Epidermal melanocyte (primary cell): ENCODE results near the gene AKAP13.
"Not testable (repeated sequence)": the region's sequence is repeated elsewhere in the genome, so short reads cannot be mapped to it uniquely, and the experiment has no call there.

ENCODE experiments used
- DNase-seq: peaks from one replicate; pipeline ENCODE4 v3.0.0; 2011; ENCODE audit warnings: low spot score; ENCODE audit not compliant: insufficient read length

Gene AKAP13, protein sequence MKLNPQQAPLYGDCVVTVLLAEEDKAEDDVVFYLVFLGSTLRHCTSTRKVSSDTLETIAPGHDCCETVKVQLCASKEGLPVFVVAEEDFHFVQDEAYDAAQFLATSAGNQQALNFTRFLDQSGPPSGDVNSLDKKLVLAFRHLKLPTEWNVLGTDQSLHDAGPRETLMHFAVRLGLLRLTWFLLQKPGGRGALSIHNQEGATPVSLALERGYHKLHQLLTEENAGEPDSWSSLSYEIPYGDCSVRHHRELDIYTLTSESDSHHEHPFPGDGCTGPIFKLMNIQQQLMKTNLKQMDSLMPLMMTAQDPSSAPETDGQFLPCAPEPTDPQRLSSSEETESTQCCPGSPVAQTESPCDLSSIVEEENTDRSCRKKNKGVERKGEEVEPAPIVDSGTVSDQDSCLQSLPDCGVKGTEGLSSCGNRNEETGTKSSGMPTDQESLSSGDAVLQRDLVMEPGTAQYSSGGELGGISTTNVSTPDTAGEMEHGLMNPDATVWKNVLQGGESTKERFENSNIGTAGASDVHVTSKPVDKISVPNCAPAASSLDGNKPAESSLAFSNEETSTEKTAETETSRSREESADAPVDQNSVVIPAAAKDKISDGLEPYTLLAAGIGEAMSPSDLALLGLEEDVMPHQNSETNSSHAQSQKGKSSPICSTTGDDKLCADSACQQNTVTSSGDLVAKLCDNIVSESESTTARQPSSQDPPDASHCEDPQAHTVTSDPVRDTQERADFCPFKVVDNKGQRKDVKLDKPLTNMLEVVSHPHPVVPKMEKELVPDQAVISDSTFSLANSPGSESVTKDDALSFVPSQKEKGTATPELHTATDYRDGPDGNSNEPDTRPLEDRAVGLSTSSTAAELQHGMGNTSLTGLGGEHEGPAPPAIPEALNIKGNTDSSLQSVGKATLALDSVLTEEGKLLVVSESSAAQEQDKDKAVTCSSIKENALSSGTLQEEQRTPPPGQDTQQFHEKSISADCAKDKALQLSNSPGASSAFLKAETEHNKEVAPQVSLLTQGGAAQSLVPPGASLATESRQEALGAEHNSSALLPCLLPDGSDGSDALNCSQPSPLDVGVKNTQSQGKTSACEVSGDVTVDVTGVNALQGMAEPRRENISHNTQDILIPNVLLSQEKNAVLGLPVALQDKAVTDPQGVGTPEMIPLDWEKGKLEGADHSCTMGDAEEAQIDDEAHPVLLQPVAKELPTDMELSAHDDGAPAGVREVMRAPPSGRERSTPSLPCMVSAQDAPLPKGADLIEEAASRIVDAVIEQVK (N-terminal part only)

GRCh38 chr15:85380217-85380811 is at the start of gene AKAP13:
Gene AKAP13, plus strand, starts transcription at chr15:85380603. Its CDS starts 105,118 bp downstream, at chr15:85485721.
- DNase-seq: peak; percentile 95

GRCh38 chr15:85330901-85331588 is 49.4 kb upstream of the AKAP13 start:
- peak; percentile 73 for DNase-seq

DNA sequence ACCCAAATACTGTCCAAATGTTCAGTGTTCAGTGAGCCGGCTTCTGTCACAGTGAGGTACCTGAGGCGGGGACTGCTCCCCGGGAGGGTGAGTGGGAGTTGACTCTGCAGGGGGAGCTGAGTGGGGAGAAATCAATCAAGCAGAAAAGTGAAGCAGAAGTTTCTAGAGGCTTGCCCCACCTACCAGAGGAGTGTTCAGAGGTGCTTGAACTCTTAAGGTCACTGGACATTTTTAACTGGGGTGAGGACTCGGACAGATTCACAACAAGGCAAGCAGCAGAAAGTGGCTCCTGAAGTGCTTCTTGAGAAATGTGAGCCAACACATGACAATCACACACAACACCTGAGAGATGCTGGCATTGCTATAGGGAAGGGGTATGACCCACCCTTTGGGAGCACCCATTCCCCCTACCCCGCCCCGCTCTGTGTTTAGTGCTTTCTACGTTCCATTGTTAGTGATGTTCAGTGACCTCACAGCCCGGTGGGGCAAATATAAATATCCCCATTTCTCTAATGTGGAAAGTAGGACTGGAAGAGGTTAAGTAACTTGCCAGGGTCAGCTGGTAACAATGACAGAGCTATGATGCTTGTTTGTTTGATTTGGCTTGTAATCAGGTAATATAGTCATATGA is 48.6 kb upstream of the AKAP13 start:
- DNase-seq: no peak

GRCh38 chr15:85333132-85333831 is 47.1 kb upstream of the AKAP13 start:
- DNase-seq: no peak

DNA sequence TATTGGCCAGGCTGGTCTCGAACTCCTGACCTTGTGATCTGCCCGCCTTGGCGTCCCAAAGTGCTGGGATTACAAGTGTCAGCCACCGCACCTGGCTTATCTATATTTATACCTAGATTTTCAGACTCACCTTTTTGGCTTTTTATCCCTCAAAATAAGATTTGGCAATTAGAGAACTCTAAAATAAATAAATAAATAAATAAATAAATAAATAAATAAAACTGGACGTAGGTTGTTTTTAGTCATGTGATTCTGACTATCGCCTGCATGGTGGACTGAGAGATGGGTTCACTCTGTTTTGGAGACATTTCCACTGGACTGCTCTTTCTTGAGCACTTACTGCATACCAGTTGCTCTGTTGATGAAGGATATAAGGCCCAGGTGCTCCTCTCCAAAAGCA is 46.2 kb upstream of the AKAP13 start:
- DNase-seq: no peak

DNA sequence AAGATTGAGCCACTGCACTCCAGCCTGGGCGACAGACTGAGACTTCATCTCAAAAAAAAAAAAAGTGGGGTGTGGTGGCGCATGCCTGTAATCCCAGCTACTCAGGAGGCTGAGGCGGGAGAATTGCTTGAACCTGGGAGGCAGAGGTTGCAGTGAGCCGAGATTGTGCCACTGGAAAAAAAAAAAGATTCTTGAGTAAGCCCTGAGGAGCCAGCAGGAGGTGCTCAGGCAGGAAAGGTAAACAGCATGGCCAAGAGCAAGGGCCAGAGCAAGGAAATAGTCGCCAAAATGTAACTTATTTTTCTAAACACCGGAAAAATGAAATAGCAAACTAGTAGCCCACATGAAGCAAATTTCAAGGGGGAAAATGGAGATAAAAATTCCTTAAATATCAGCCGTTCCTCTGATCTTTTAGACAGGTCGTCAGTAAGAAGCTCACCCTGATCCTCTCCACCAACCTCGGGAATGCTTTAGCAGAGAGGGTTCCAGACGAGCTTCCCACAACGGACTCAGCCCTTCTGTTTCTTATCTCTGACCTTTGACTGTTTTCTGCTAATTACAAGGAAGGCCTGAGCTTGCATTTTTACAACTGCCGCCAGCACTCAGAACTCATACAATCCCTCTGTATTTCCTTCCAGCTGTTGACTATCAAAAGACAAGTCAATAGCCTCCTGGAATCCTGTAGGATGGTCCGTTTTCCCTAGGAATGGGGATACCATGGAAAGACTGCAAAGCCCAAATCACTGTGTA is 45.0 kb upstream of the AKAP13 start:
- no peak for DNase-seq

- no peak for DNase-seq
These were observed 43.5 kb upstream of the AKAP13 start for GRCh38 chr15:85336880-85337279.

- no peak for DNase-seq
These were observed 42.9 kb upstream of the AKAP13 start for GRCh38 chr15:85337425-85338074.

GRCh38 chr15:85340321-85340665 is 40.1 kb upstream of the AKAP13 start:
- no peak for DNase-seq

GRCh38 chr15:85340852-85341251 is 39.6 kb upstream of the AKAP13 start:
- DNase-seq: no peak

GRCh38 chr15:85342163-85342562 is 38.2 kb upstream of the AKAP13 start:
- DNase-seq: not testable (repeated sequence)

DNA sequence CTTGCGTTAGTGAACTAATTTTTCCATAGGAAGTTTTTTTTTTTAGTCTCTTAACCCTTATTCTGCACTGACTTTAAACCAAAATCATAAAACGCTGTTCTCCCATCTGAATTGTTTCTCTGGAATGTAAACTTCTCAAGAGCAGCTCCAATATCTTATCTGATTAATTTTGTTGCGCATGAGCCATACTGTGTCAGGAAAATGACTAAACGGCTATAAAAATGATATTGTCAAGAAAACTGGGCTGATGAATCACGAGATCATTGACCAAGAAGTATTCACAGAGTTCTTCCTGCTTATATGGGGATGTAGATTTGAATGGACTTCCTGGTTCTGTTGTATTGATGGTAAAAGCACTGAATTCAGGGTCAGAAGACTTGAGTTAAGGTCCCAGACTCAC is 37.0 kb upstream of the AKAP13 start:
- not testable (repeated sequence) for DNase-seq

GRCh38 chr15:85344241-85344640 is 36.2 kb upstream of the AKAP13 start:
- DNase-seq: not testable (repeated sequence)

DNA sequence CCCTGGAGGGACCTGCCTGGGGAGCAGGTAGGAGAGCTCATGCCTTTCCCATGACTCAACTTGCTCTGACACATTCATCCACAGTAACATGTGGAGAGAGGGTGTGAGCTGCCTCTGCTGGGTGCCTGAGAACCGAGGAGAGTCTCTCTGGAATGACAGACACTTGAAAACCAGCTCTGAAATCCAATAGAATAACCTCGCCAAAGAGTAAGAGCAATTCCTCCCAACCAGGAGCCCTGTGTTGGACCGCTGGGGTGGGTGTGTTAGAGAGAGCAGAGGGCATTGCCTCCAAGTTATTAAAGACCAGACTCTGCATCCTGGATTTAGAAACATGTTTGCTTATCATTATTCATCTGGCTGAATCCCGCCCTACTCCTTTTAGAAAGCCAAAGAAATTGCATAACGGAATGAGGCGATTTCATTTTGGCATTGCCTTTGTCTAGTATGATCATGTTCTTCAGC is 35.7 kb upstream of the AKAP13 start:
- DNase-seq: not testable (repeated sequence)

DNA sequence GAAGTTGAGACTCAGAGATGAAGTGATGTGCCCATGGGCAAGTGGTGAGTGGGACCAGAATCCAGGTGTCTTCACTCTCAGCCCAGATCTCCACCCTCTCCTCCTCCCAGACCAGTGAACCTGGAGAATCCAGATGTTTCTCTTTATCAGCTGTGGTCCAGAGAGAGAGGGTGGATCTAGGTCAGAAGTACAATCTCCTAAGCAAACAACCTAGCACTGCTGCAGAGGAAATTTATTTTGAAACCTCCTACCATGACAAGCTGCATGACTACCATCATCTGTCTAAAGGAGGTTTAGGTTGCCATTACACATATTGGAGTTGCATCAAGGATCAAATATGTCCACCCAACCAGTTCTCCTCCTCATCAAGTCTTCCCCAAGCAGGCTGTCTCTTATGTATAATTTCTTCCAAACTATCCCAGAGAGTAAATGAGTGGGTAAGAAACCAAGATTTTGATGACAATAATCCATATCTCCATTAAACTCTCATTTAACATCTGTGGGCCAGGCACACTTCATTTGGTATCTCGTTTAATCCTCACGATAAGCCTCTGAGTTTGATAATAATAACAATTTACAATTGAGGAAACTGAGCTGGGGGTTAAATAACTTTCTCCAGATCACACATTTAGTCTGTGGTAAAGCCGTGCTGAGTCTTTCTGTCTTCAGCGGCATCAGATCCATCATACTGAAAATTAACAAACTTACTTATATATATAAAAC is 35.0 kb upstream of the AKAP13 start:
- DNase-seq: not testable (repeated sequence)

- not testable (repeated sequence) for DNase-seq
These were observed 33.8 kb upstream of the AKAP13 start for GRCh38 chr15:85346462-85347084.
